Measurements from ENCODE around the gene NPTX1.

The NPTX1 gene

GRCh38 chr17:80451104-80451775, 25.2 kb downstream of the NPTX1 start:
- DNase-seq (ENCODE audit: low read depth), result no peak
- H3K4me3 ChIP-seq (ENCODE audit: low read depth, low read length), result no peak overlapping the region

GRCh38 chr17:80449930-80450576, 26.4 kb downstream of the NPTX1 start:
- DNase-seq (ENCODE audit: low read depth), result no peak
- TF ChIP-seq CTCF (IDR thresholded peaks at IDR 0.05; ENCODE audit: control insufficient read depth, extremely low read depth, insufficient read depth), result no peak
- no peak overlapping the region for H3K4me3 ChIP-seq (ENCODE audit: low read depth, low read length)

More at GRCh38 chr17:80451104-80451775, 25.2 kb downstream of the NPTX1 start:
- no peak for TF ChIP-seq CTCF (IDR thresholded peaks at IDR 0.05; ENCODE audit: control insufficient read depth, extremely low read depth, insufficient read depth)

GRCh38 chr17:80449194-80449929, 27.0 kb downstream of the NPTX1 start:
- DNase-seq (ENCODE audit: low read depth), result no peak
- no peak overlapping the region for H3K4me3 ChIP-seq (ENCODE audit: low read depth, low read length)
- no peak for TF ChIP-seq CTCF (IDR thresholded peaks at IDR 0.05; ENCODE audit: control insufficient read depth, extremely low read depth, insufficient read depth)

DNA sequence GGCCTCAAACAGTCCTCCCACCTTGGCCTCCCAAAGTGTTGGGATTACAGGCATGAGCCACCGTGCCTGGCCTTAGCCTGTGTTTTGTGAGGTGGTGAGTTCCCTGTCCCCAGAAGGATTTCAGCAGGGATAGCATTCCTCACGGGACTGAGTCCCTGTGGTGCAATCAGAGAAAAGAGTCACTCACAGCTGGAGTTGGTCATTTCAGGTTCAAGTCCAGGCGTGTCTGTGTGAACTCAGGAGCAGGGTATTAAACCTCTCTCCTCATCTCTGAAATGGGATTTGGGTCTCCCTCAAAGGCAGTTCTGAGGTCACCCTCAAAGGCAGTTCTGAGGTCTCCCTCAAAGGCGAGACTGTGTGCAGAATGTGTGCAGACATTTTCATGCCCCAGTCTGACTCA, 28.6 kb downstream of the NPTX1 start:
- no peak for TF ChIP-seq CTCF (IDR thresholded peaks at IDR 0.05; ENCODE audit: control insufficient read depth, extremely low read depth, insufficient read depth)

GRCh38 chr17:80446645-80447405, 29.6 kb downstream of the NPTX1 start:
- H3K4me3 ChIP-seq (ENCODE audit: low read depth, low read length), result no peak overlapping the region
- no peak for DNase-seq (ENCODE audit: low read depth)
- no peak for TF ChIP-seq CTCF (IDR thresholded peaks at IDR 0.05; ENCODE audit: control insufficient read depth, extremely low read depth, insufficient read depth)

More for the DNA sequence above, 28.6 kb downstream of the NPTX1 start:
- no peak overlapping the region for H3K4me3 ChIP-seq (ENCODE audit: low read depth, low read length)
- no peak for DNase-seq (ENCODE audit: low read depth)

DNA sequence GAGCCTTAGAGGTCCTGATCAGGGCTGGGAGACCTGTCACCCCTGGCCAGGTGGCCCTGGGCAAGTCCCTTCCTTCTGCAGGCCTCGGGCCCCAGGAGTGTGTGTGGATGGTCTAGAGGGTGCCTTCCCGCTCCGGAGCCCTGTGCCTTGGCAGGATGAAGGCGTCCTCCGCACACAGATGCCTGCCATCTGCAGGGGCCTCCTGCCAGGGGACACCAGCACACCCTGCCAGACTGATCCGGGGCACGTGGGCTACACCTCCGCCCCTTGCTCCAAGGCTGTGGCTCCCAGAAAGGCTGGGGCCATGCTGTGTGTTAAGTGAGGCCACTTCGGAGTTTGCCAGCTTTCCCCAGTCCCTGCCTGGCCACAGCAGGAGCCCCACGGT, 30.7 kb downstream of the NPTX1 start:
- no peak overlapping the region for H3K4me3 ChIP-seq (ENCODE audit: low read depth, low read length)
- TF ChIP-seq CTCF (IDR thresholded peaks at IDR 0.05; ENCODE audit: control insufficient read depth, extremely low read depth, insufficient read depth), result no peak
- DNase-seq (ENCODE audit: low read depth), result no peak
